ENCODE measurements around the gene POU2AF1.

POU2AF1 gene

DNA sequence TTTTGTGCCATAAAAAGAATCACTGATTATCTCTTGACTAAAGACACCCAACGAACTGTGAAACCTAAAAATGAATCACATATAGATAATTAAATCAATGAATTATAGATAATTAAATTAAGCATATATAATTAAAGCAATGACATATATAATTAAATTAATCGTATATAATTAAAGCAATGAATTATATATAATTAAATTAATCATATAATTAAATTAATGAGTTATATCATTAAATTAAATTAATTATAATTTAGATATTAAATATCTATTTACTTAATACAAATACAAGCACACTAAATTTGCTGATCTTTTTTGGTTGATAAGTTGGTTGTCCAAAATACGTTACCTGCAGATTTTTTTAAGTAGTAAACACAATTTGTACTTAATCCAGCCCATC lies 30.9 kb downstream of the POU2AF1 start:
- H3F3A ChIP-seq (ENCODE audit: low read depth) = no peaks in the 10 kb centered on the region
- no peaks in the 10 kb centered on the region for H4K20me1 ChIP-seq (ENCODE audit: insufficient read depth, low read length, poor library complexity, severe bottlenecking)
- no peaks in the 10 kb centered on the region for H3K9me2 ChIP-seq (replicated peaks; ENCODE audit: low read depth, low read length)
- H3K36me3 ChIP-seq (ENCODE audit: insufficient read depth, low read length) = no peaks in the 10 kb centered on the region
- TF ChIP-seq, protein P1, sequence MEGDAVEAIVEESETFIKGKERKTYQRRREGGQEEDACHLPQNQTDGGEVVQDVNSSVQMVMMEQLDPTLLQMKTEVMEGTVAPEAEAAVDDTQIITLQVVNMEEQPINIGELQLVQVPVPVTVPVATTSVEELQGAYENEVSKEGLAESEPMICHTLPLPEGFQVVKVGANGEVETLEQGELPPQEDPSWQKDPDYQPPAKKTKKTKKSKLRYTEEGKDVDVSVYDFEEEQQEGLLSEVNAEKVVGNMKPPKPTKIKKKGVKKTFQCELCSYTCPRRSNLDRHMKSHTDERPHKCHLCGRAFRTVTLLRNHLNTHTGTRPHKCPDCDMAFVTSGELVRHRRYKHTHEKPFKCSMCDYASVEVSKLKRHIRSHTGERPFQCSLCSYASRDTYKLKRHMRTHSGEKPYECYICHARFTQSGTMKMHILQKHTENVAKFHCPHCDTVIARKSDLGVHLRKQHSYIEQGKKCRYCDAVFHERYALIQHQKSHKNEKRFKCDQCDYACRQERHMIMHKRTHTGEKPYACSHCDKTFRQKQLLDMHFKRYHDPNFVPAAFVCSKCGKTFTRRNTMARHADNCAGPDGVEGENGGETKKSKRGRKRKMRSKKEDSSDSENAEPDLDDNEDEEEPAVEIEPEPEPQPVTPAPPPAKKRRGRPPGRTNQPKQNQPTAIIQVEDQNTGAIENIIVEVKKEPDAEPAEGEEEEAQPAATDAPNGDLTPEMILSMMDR (conservative IDR thresholded peaks at IDR 0.05; ENCODE audit: low read length) = no peak
- TF ChIP-seq EZH2phosphoT487 (IDR thresholded peaks at IDR 0.05; ENCODE audit: borderline replicate concordance) = no peak
- H3K4me3 ChIP-seq (ENCODE audit: low read length, poor library complexity, severe bottlenecking) = no peak overlapping the region
- no peaks in the 10 kb centered on the region for H3K79me2 ChIP-seq (ENCODE audit: insufficient read depth, low read length)
- no peaks in the 10 kb centered on the region for H3K27me3 ChIP-seq (ENCODE audit: insufficient read depth, low read length, poor library complexity, severe bottlenecking)
- no peak overlapping the region for H3K4me2 ChIP-seq (ENCODE audit: low read depth, low read length, poor library complexity, severe bottlenecking)
- no peak overlapping the region for H3K9ac ChIP-seq (ENCODE audit: low read depth, low read length, poor library complexity, severe bottlenecking)
- no peaks in the 10 kb centered on the region for H3K4me1 ChIP-seq (ENCODE audit: insufficient read depth, low read length, poor library complexity, severe bottlenecking)
- no peaks in the 10 kb centered on the region for H3K9me3 ChIP-seq (ENCODE audit: insufficient read depth, low read depth, low read length)
- H2AFZ ChIP-seq (ENCODE audit: low read length) = no peak overlapping the region

DNA sequence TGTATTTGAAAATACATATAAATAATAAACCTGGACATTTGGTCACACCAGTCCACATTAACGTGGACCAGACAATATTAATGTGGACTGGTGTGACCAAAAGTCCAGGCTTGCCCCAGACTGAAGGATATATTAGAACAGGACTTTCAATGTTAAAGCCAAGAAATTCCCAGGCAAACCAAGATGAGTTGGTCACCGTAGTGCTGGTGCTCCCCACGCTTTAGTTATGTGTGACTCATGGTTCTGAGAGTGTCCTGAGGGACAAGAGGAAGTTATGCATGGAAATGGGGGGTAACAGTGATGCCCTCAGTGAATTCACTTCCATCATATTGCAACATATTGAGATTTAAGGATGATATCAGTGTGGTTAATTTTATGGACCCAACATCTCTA lies 31.4 kb downstream of the POU2AF1 start:
- TF ChIP-seq EZH2phosphoT487 (IDR thresholded peaks at IDR 0.05; ENCODE audit: borderline replicate concordance) = no peak
- TF ChIP-seq, protein P1 (conservative IDR thresholded peaks at IDR 0.05; ENCODE audit: low read length) = no peak
- Histone ChIP-seq H4K20me1 (ENCODE audit: insufficient read depth, low read length, poor library complexity, severe bottlenecking) (no peaks in the 10 kb centered on the region), H3K4me3 (ENCODE audit: low read length, poor library complexity, severe bottlenecking) (no peak overlapping the region), H3K4me1 (ENCODE audit: insufficient read depth, low read length, poor library complexity, severe bottlenecking) (no peaks in the 10 kb centered on the region), H3K9me3 (ENCODE audit: insufficient read depth, low read depth, low read length) (no peaks in the 10 kb centered on the region), H2AFZ (ENCODE audit: low read length) (no peak overlapping the region), H3K36me3 (ENCODE audit: insufficient read depth, low read length) (no peaks in the 10 kb centered on the region), H3K27me3 (ENCODE audit: insufficient read depth, low read length, poor library complexity, severe bottlenecking) (no peaks in the 10 kb centered on the region), H3K9ac (ENCODE audit: low read depth, low read length, poor library complexity, severe bottlenecking) (no peak overlapping the region), H3F3A (ENCODE audit: low read depth) (no peaks in the 10 kb centered on the region), H3K79me2 (ENCODE audit: insufficient read depth, low read length) (no peaks in the 10 kb centered on the region), H3K4me2 (ENCODE audit: low read depth, low read length, poor library complexity, severe bottlenecking) (no peak overlapping the region), H3K9me2 (replicated peaks; ENCODE audit: low read depth, low read length) (no peaks in the 10 kb centered on the region)

DNA sequence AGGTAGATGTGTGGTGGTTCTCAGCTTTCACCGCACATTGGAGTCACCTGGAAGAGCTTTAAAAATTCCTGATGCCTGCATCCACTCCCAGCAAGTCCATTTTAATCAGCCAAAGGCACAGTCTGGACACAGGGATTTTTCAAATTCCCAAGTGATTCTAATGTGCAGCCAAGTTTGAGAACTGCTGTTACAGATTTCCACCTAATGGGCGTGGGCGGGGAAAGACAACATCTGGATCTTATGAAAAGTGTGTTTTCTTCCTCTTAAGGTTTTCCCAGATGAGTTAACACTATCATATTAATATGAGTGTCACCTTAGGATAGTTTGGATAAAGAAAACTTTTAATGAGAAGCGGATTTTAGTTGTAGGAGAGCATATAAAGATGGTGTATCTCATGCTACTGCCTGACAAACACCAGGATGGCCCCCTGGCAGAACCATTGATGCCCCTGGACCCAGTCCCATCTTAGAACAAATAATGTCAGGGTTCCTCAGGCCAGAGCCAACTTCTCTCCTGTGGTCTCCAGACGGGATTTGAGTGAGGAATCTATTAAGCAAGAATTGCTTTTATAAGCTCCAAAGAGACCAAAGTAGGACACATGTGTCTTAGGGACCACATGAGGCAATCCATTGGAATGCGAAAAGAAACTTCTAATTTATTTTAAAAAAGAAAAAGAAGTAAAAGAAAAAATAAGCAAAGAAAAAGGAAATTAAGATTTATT lies 31.9 kb downstream of the POU2AF1 start:
- Histone ChIP-seq H3K4me2 (ENCODE audit: low read depth, low read length, poor library complexity, severe bottlenecking) (no peak overlapping the region), H3K4me1 (ENCODE audit: insufficient read depth, low read length, poor library complexity, severe bottlenecking) (no peaks in the 10 kb centered on the region), H3K9me3 (ENCODE audit: insufficient read depth, low read depth, low read length) (no peaks in the 10 kb centered on the region), H3K79me2 (ENCODE audit: insufficient read depth, low read length) (no peaks in the 10 kb centered on the region), H3K9ac (ENCODE audit: low read depth, low read length, poor library complexity, severe bottlenecking) (no peak overlapping the region), H3K36me3 (ENCODE audit: insufficient read depth, low read length) (no peaks in the 10 kb centered on the region), H3K9me2 (replicated peaks; ENCODE audit: low read depth, low read length) (no peaks in the 10 kb centered on the region), H2AFZ (ENCODE audit: low read length) (no peak overlapping the region), H3K4me3 (ENCODE audit: low read length, poor library complexity, severe bottlenecking) (no peak overlapping the region), H4K20me1 (ENCODE audit: insufficient read depth, low read length, poor library complexity, severe bottlenecking) (no peaks in the 10 kb centered on the region), H3F3A (ENCODE audit: low read depth) (no peaks in the 10 kb centered on the region), H3K27me3 (ENCODE audit: insufficient read depth, low read length, poor library complexity, severe bottlenecking) (no peaks in the 10 kb centered on the region)
- TF ChIP-seq, protein P1 (conservative IDR thresholded peaks at IDR 0.05; ENCODE audit: low read length) = no peak
- TF ChIP-seq EZH2phosphoT487 (IDR thresholded peaks at IDR 0.05; ENCODE audit: borderline replicate concordance) = no peak
